ENCODE results near the gene FAM25A.
"Not testable (repeated sequence)": the region's sequence is repeated elsewhere in the genome, so short reads cannot be mapped to it uniquely, and the experiment has no call there.

FAM25A gene

GRCh38 chr10:87014986-87015716 lies 4.9 kb upstream of the FAM25A start:
- DNase-seq = not testable (repeated sequence)

GRCh38 chr10:87018127-87018526 lies 2.0 kb upstream of the FAM25A start:
- not testable (repeated sequence) for DNase-seq

- DNase-seq = not testable (repeated sequence)
Measured at GRCh38 chr10:87019066-87019465, 1.0 kb upstream of the FAM25A start.

GRCh38 chr10:87019504-87019903 lies 590 bp upstream of the FAM25A start:
- not testable (repeated sequence) for DNase-seq

GRCh38 chr10:87025285-87025958 lies 5.3 kb downstream of the FAM25A start:
- DNase-seq = not testable (repeated sequence)

- DNase-seq = not testable (repeated sequence)
Measured at GRCh38 chr10:87026747-87027508, 6.8 kb downstream of the FAM25A start.

GRCh38 chr10:87030419-87030818 lies 10.3 kb downstream of the FAM25A start:
- not testable (repeated sequence) for DNase-seq

- DNase-seq = no peak
Measured at GRCh38 chr10:87030912-87031635, 11.0 kb downstream of the FAM25A start.

- no peak for DNase-seq
Measured at GRCh38 chr10:87036623-87037022, 16.5 kb downstream of the FAM25A start.

- no peak for DNase-seq
Measured at GRCh38 chr10:87038286-87038717, 18.2 kb downstream of the FAM25A start.

- no peak for DNase-seq
Measured at GRCh38 chr10:87038786-87039185, 18.7 kb downstream of the FAM25A start.

- DNase-seq = not testable (repeated sequence)
Measured at GRCh38 chr10:87043579-87043978, 23.5 kb downstream of the FAM25A start.

- DNase-seq = no peak
Measured at GRCh38 chr10:87045434-87045938, 25.4 kb downstream of the FAM25A start.

- DNase-seq = no peak
Measured at GRCh38 chr10:87053111-87053510, 33.0 kb downstream of the FAM25A start.

GRCh38 chr10:87053577-87054181 lies 33.6 kb downstream of the FAM25A start:
- no peak for DNase-seq

- DNase-seq = no peak
Measured at GRCh38 chr10:87054373-87055295, 34.5 kb downstream of the FAM25A start.

- DNase-seq = no peak
Measured at GRCh38 chr10:87058171-87058570, 38.1 kb downstream of the FAM25A start.

- no peak for DNase-seq
Measured at GRCh38 chr10:87059401-87059800, 39.3 kb downstream of the FAM25A start.

- no peak for DNase-seq
Measured at GRCh38 chr10:87060280-87060928, 40.3 kb downstream of the FAM25A start.

- DNase-seq = no peak
Measured at GRCh38 chr10:87064651-87065050, 44.6 kb downstream of the FAM25A start.

- no peak for DNase-seq
Measured at GRCh38 chr10:87066178-87066577, 46.1 kb downstream of the FAM25A start.

Data from NCI-H2171 (cell line).